ENCODE data around the gene RANBP17. TPM values are rescaled to one million over a fixed set of nuclear protein-coding genes. Genes with fewer than 3 reads are reported as not detected.
"Not testable (repeated sequence)": the region's sequence is repeated elsewhere in the genome, so short reads cannot be mapped to it uniquely, and the experiment has no call there.

Gene RANBP17
- total RNA-seq, 1 donor from 2014 or later = 12.3 TPM

- Histone ChIP-seq H3K9me3 (peaks cover 4% of the 10 kb centered on the region), H3K4me1 (no peaks in the 10 kb centered on the region), H3K27ac (no peak overlapping the region), H3K4me3 (no peak overlapping the region), H3K27me3 (ENCODE audit: low read depth) (no peaks in the 10 kb centered on the region), H3K36me3 (no peaks in the 10 kb centered on the region)
- no peak for TF ChIP-seq CTCF (IDR thresholded peaks at IDR 0.05)
- intact Hi-C loops (cut with DNase I) = no loop called here
- DNase-seq (no peak), ATAC-seq (no peak)
These were observed 112.6 kb downstream of the RANBP17 start for GRCh38 chr5:170974461-170974860.

- H3K4me3 ChIP-seq; DNase-seq; H3K4me1 ChIP-seq; ATAC-seq; H3K36me3 ChIP-seq; H3K27me3 ChIP-seq (ENCODE audit: low read depth); intact Hi-C loops (cut with DNase I); H3K27ac ChIP-seq: not testable (repeated sequence)
- peaks cover 11% of the 10 kb centered on the region for H3K9me3 ChIP-seq
These were observed 118.4 kb downstream of the RANBP17 start for GRCh38 chr5:170980261-170980660.

GRCh38 chr5:170985486-170985885, 123.7 kb downstream of the RANBP17 start:
- Histone ChIP-seq H3K27me3 (ENCODE audit: low read depth) (no peaks in the 10 kb centered on the region), H3K9me3 (peaks cover 3% of the 10 kb centered on the region), H3K4me3 (no peak overlapping the region), H3K4me1 (no peaks in the 10 kb centered on the region), H3K36me3 (no peaks in the 10 kb centered on the region), H3K27ac (no peak overlapping the region)
- DNase-seq (no peak), ATAC-seq (no peak)
- TF ChIP-seq CTCF (IDR thresholded peaks at IDR 0.05) = no peak
- intact Hi-C loops (cut with DNase I) = no loop called here

GRCh38 chr5:170986598-170986997, 124.8 kb downstream of the RANBP17 start:
- no peaks in the 10 kb centered on the region for H3K36me3 ChIP-seq
- ATAC-seq = no peak
- no peaks in the 10 kb centered on the region for H3K9me3 ChIP-seq
- no peaks in the 10 kb centered on the region for H3K4me1 ChIP-seq
- no peak for DNase-seq
- no peak for TF ChIP-seq CTCF (IDR thresholded peaks at IDR 0.05)
- H3K4me3 ChIP-seq = no peak overlapping the region
- no peaks in the 10 kb centered on the region for H3K27me3 ChIP-seq (ENCODE audit: low read depth)
- intact Hi-C loops (cut with DNase I) = no loop called here
- no peak overlapping the region for H3K27ac ChIP-seq

GRCh38 chr5:170993476-170993875, 131.7 kb downstream of the RANBP17 start:
- no peaks in the 10 kb centered on the region for H3K4me1 ChIP-seq
- no peaks in the 10 kb centered on the region for H3K9me3 ChIP-seq
- H3K4me3 ChIP-seq = no peak overlapping the region
- ATAC-seq (no peak), DNase-seq (no peak)
- intact Hi-C loops (cut with DNase I) = no loop called here
- no peak for TF ChIP-seq CTCF (IDR thresholded peaks at IDR 0.05)
- no peak overlapping the region for H3K27ac ChIP-seq
- no peaks in the 10 kb centered on the region for H3K36me3 ChIP-seq
- H3K27me3 ChIP-seq (ENCODE audit: low read depth) = no peaks in the 10 kb centered on the region

GRCh38 chr5:171010086-171010485, 148.3 kb downstream of the RANBP17 start:
- Histone ChIP-seq H3K4me3 (no peak overlapping the region), H3K27me3 (ENCODE audit: low read depth) (no peaks in the 10 kb centered on the region), H3K4me1 (no peaks in the 10 kb centered on the region), H3K36me3 (no peaks in the 10 kb centered on the region), H3K9me3 (no peaks in the 10 kb centered on the region), H3K27ac (no peak overlapping the region)
- no peak for TF ChIP-seq CTCF (IDR thresholded peaks at IDR 0.05)
- intact Hi-C loops (cut with DNase I) = no loop called here
- DNase-seq = no peak
- ATAC-seq = no peak

Measured in lower lobe of right lung (tissue), 2 donors.